HEK293 (cell line): Measurements from ENCODE around the gene TTLL9.

Experiments used
- CTCF ChIA-PET: fragments of 350-600 bp; formaldehyde crosslinking; extraction: SDS; loops from one replicate; lab custom pipeline; 2021; ENCODE audit warnings: antibody characterized with exemption; lab: Yijun Ruan, JAX
- POLR2A ChIA-PET: fragments of 300-600 bp; formaldehyde crosslinking; extraction: SDS; loops from one replicate; lab custom pipeline; 2020; ENCODE audit warnings: antibody characterized with exemption, inconsistent platforms; lab: Yijun Ruan, JAX
- H3K27ac ChIP-seq: fragments of 200-500 bp; sonication (Bioruptor generic); 2 replicates; pipeline ENCODE4 v1.5.1; 2014; ENCODE audit warnings: low read depth, low read length, control low read depth, inconsistent platforms; ENCODE audit errors: extremely low read depth
- H3K36me3 ChIP-seq, 2 experiments: fragments of 200-500 bp in 1 of 2; sonication (Bioruptor generic) in 1 of 2; 1 replicate in 1 of 2; 2 replicates in 1 of 2; pipeline ENCODE4 v1.5.1; 2014 to 2017; ENCODE audit warnings: inconsistent platforms in 2 of 2, low read length in 2 of 2; ENCODE audit not compliant: control insufficient read depth in 2 of 2, insufficient read depth in 1 of 2
- H3K4me1 ChIP-seq: fragments of 200-500 bp; sonication (Bioruptor generic); 2 replicates; pipeline ENCODE4 v1.5.1; 2014; ENCODE audit warnings: mild to moderate bottlenecking, low read length, inconsistent platforms; ENCODE audit not compliant: control insufficient read depth, insufficient read depth
- H3K4me3 ChIP-seq: 2 replicates; pipeline ENCODE4 v1.5.1; 2011; ENCODE audit warnings: low read depth, mild to moderate bottlenecking, control low read depth, low read length, moderate library complexity
- H3K9me3 ChIP-seq: fragments of 200-500 bp; sonication (Bioruptor generic); 2 replicates; pipeline ENCODE4 v1.5.1; 2014; ENCODE audit warnings: low read depth, low read length, inconsistent platforms; ENCODE audit not compliant: control insufficient read depth, insufficient read depth
- BCL6B ChIP-seq: fragments of 450-650 bp; formaldehyde crosslinking; IDR thresholded peaks from 2 replicates; pipeline ENCODE4 v1.5.1; 2017; ENCODE audit warnings: missing biosample characterization, missing genetic modification characterization
- FEZF1 ChIP-seq: fragments of 450-650 bp; formaldehyde crosslinking; IDR thresholded peaks from 2 replicates; pipeline ENCODE4 v1.5.1; 2016; ENCODE audit warnings: missing biosample characterization, missing genetic modification characterization
- HOXC10 ChIP-seq: sonication (generic); formaldehyde crosslinking; IDR thresholded peaks from 2 replicates; pipeline ENCODE4 v1.8.1; 2023; ENCODE audit warnings: mild to moderate bottlenecking, missing genetic modification reagents
- ZNF202 ChIP-seq: fragments of 450-650 bp; formaldehyde crosslinking; IDR thresholded peaks from 2 replicates; pipeline ENCODE4 v1.5.1; 2016; ENCODE audit warnings: missing biosample characterization, missing genetic modification characterization, borderline replicate concordance
- ZNF223 ChIP-seq: fragments of 450-650 bp; formaldehyde crosslinking; IDR thresholded peaks from 2 replicates; pipeline ENCODE4 v1.5.1; 2016; ENCODE audit warnings: missing biosample characterization, missing genetic modification characterization
- ZNF239 ChIP-seq: fragments of 450-650 bp; formaldehyde crosslinking; IDR thresholded peaks from 2 replicates; pipeline ENCODE4 v1.5.1; 2016; ENCODE audit warnings: missing biosample characterization, missing genetic modification characterization
- ZNF24 ChIP-seq: fragments of 450-650 bp; formaldehyde crosslinking; IDR thresholded peaks from 2 replicates; pipeline ENCODE4 v1.5.1; 2016; ENCODE audit warnings: missing biosample characterization, missing genetic modification characterization
- ZNF311 ChIP-seq: fragments of 450-650 bp; formaldehyde crosslinking; IDR thresholded peaks from 2 replicates; pipeline ENCODE4 v1.5.1; 2017; ENCODE audit warnings: missing biosample characterization, missing genetic modification characterization, borderline replicate concordance
- ZNF416 ChIP-seq: fragments of 450-650 bp; formaldehyde crosslinking; IDR thresholded peaks from 2 replicates; pipeline ENCODE4 v1.5.1; 2016; ENCODE audit warnings: missing biosample characterization, missing genetic modification characterization
- ZNF433 ChIP-seq: fragments of 450-650 bp; formaldehyde crosslinking; IDR thresholded peaks from 2 replicates; pipeline ENCODE4 v1.5.1; 2016; ENCODE audit warnings: missing biosample characterization, missing genetic modification characterization, low read depth
- ZNF514 ChIP-seq: fragments of 450-650 bp; formaldehyde crosslinking; IDR thresholded peaks from 2 replicates; pipeline ENCODE4 v1.5.1; 2016; ENCODE audit warnings: missing biosample characterization, missing genetic modification characterization
- ZNF518A ChIP-seq: fragments of 450-650 bp; formaldehyde crosslinking; conservative IDR thresholded peaks from 2 replicates; pipeline ENCODE4 v1.5.1; 2016; ENCODE audit warnings: low read depth, missing biosample characterization, missing genetic modification characterization
- ZNF544 ChIP-seq: fragments of 450-650 bp; formaldehyde crosslinking; IDR thresholded peaks from 2 replicates; pipeline ENCODE4 v1.5.0; 2017; ENCODE audit warnings: missing biosample characterization, missing genetic modification characterization
- ZNF629 ChIP-seq: fragments of 450-650 bp; formaldehyde crosslinking; IDR thresholded peaks from 2 replicates; pipeline ENCODE4 v1.5.1; 2017; ENCODE audit warnings: missing biosample characterization, missing genetic modification characterization
- ZNF639 ChIP-seq: fragments of 450-650 bp; formaldehyde crosslinking; IDR thresholded peaks from 2 replicates; pipeline ENCODE4 v1.5.1; 2016; ENCODE audit warnings: missing biosample characterization, missing genetic modification characterization
- ZNF670 ChIP-seq: fragments of 450-650 bp; formaldehyde crosslinking; IDR thresholded peaks from 2 replicates; pipeline ENCODE4 v1.5.1; 2016; ENCODE audit warnings: missing biosample characterization, missing genetic modification characterization, low read depth
- ZNF776 ChIP-seq: fragments of 450-650 bp; formaldehyde crosslinking; IDR thresholded peaks from 2 replicates; pipeline ENCODE4 v1.5.0; 2017; ENCODE audit warnings: missing biosample characterization, missing genetic modification characterization, borderline replicate concordance
- ZNF837 ChIP-seq: fragments of 450-650 bp; formaldehyde crosslinking; IDR thresholded peaks from 2 replicates; pipeline ENCODE4 v1.5.1; 2016; ENCODE audit warnings: missing biosample characterization, missing genetic modification characterization

Gene TTLL9

GRCh38 chr20:31853481-31853880 is 17.0 kb upstream of the TTLL9 start:
- H3K36me3 ChIP-seq, result no peaks in the 10 kb centered on the region
- no peak overlapping the region for H3K4me3 ChIP-seq
- TF ChIP-seq ZNF202 (tag by site-specific recombination) (no peak), ZNF544 (tag by site-specific recombination) (no peak), FEZF1 (no peak), ZNF837 (tag by site-specific recombination) (no peak), ZNF24 (tag by site-specific recombination) (no peak), ZNF416 (tag by site-specific recombination) (no peak), ZNF776 (tag by site-specific recombination) (no peak), ZNF514 (tag by site-specific recombination) (no peak), ZNF518A (tag by site-specific recombination) (no peak), ZNF433 (no peak), HOXC10 (no peak), BCL6B (no peak)
- ChIA-PET POLR2A (interaction anchor here (1.5 kb wide), 1 partner anchor 99 kb away, joined by 9 read pairs; the partner anchor contains the start of gene PDRG1), CTCF (interaction anchor here (0.6 to 6.9 kb wide), 22 partner anchors 10 to 255 kb away, joined by 3 to 128 read pairs (median 6); partner anchors contain the start of genes MYLK2 and PDRG1)
- H3K9me3 ChIP-seq, result no peaks in the 10 kb centered on the region
- no peaks in the 10 kb centered on the region for H3K4me1 ChIP-seq
- no peak overlapping the region for H3K27ac ChIP-seq

GRCh38 chr20:31856516-31856915 is 13.9 kb upstream of the TTLL9 start:
- POLR2A ChIA-PET, result no interaction called here
- CTCF ChIA-PET, result interaction anchor here (0.9 to 6.9 kb wide), 7 partner anchors 8 to 176 kb away, joined by 3 to 128 read pairs (median 12); partner anchors contain the start of gene PDRG1
- TF ChIP-seq ZNF311 (no peak), ZNF670 (tag by site-specific recombination) (no peak), ZNF629 (tag by site-specific recombination) (no peak), ZNF639 (no peak), ZNF239 (tag by site-specific recombination) (no peak), ZNF223 (no peak)

More at GRCh38 chr20:31856516-31856915, 13.9 kb upstream of the TTLL9 start:
- Histone ChIP-seq H3K36me3 (no peaks in the 10 kb centered on the region), H3K4me1 (no peaks in the 10 kb centered on the region), H3K27ac (no peak overlapping the region), H3K4me3 (no peak overlapping the region), H3K9me3 (no peaks in the 10 kb centered on the region)
